Right atrium auricular region (tissue), 2 donors: ENCODE results near the gene PHIP. TPM values are rescaled to one million over a fixed set of nuclear protein-coding genes. Genes with fewer than 3 reads are reported as not detected.
A peak's percentile ranks its signal among the peaks of the same experiment; 100 is the strongest.
"Not testable (repeated sequence)": the region's sequence is repeated elsewhere in the genome, so short reads cannot be mapped to it uniquely, and the experiment has no call there.

Experiments used
- DNase-seq: peaks from one replicate; pipeline ENCODE4 v3.0.0-alpha.2; 2019; ENCODE audit warnings: low spot score
- H3K27ac ChIP-seq, 2 donors: fragments of 200-600 bp; sonication (generic); 1 replicate in 1 of 2; 2 replicates in 1 of 2; pipeline ENCODE4 v1.5.1; 2016 to 2019
- H3K27me3 ChIP-seq, 2 donors: fragments of 200-600 bp; sonication (generic); one replicate each; pipeline versions ENCODE4 v1.5.1 to v1.6.0; 2017 to 2019
- H3K36me3 ChIP-seq: fragments of 200-600 bp; sonication (generic); one replicate; pipeline ENCODE4 v1.5.1; 2016
- H3K4me1 ChIP-seq, 2 donors: fragments of 200-600 bp; sonication (generic); one replicate each; pipeline versions ENCODE4 v1.5.1 to v1.6.0; 2017 to 2019
- H3K4me3 ChIP-seq, 2 donors: fragments of 200-600 bp; sonication (generic); 1 replicate in 1 of 2; 2 replicates in 1 of 2; pipeline ENCODE4 v1.5.1; 2017 to 2019; ENCODE audit warnings: mild to moderate bottlenecking in 1 of 2, moderate library complexity in 1 of 2
- H3K9me3 ChIP-seq, 2 donors: fragments of 200-600 bp; sonication (generic); one replicate each; pipeline ENCODE4 v1.5.1; 2019
- CTCF ChIP-seq, 2 donors: fragments of 200-600 bp; sonication (generic); IDR thresholded peaks; one replicate each; pipeline ENCODE4 v1.5.1; 2019; ENCODE audit warnings: antibody characterized with exemption in 2 of 2
- total RNA-seq, 2 donors: library from RNA; depleted of rRNA; stranded (reverse); fragments of >200 nt; gene quantifications; one replicate each; pipeline ENCODE4 v1.1.0, GENCODE V29; 2016

The PHIP gene
- total RNA-seq, 2 donors from 2014 or later, result 15.2 to 15.3 TPM

GRCh38 chr6:78910591-78911171 is 167.4 kb downstream of the PHIP start:
- Histone ChIP-seq H3K27me3 (no peaks in the 10 kb centered on the region), H3K27ac (no peak overlapping the region), H3K4me3 (peak overlapping the region; percentile 39 to 60), H3K36me3 (no peaks in the 10 kb centered on the region), H3K4me1 (peaks cover 0 to 13% of the 10 kb centered on the region in 2 donors), H3K9me3 (no peaks in the 10 kb centered on the region)
- DNase-seq, result no peak
- TF ChIP-seq CTCF (IDR thresholded peaks at IDR 0.05), result no peak

- TF ChIP-seq CTCF (IDR thresholded peaks at IDR 0.05), result no peak
- Histone ChIP-seq H3K4me1 (peaks cover 0 to 13% of the 10 kb centered on the region in 2 donors), H3K27me3 (no peaks in the 10 kb centered on the region), H3K9me3 (no peaks in the 10 kb centered on the region), H3K27ac (no peak overlapping the region), H3K4me3 (peak overlapping the region; percentile 39 to 60), H3K36me3 (no peaks in the 10 kb centered on the region)
- DNase-seq, result no peak
Observed at GRCh38 chr6:78910010-78910409, 168.0 kb downstream of the PHIP start.

- peaks cover 0 to 13% of the 10 kb centered on the region in 2 donors for H3K4me1 ChIP-seq
- no peaks in the 10 kb centered on the region for H3K27me3 ChIP-seq
- no peak overlapping the region for H3K4me3 ChIP-seq
- no peaks in the 10 kb centered on the region for H3K36me3 ChIP-seq
- H3K27ac ChIP-seq, result no peak overlapping the region
- TF ChIP-seq CTCF (IDR thresholded peaks at IDR 0.05), result no peak
- no peak for DNase-seq
- no peaks in the 10 kb centered on the region for H3K9me3 ChIP-seq
Observed at GRCh38 chr6:78909391-78909790, 168.7 kb downstream of the PHIP start.

- Histone ChIP-seq H3K27ac (no peak overlapping the region), H3K36me3 (no peaks in the 10 kb centered on the region), H3K4me3 (no peak overlapping the region), H3K4me1 (peaks cover 0 to 13% of the 10 kb centered on the region in 2 donors), H3K27me3 (no peaks in the 10 kb centered on the region), H3K9me3 (no peaks in the 10 kb centered on the region)
- no peak for TF ChIP-seq CTCF (IDR thresholded peaks at IDR 0.05)
- no peak for DNase-seq
Observed at GRCh38 chr6:78908621-78909020, 169.4 kb downstream of the PHIP start.

GRCh38 chr6:78896227-78896626 is 181.8 kb downstream of the PHIP start:
- Histone ChIP-seq H3K4me3 (no peak overlapping the region), H3K4me1 (no peaks in the 10 kb centered on the region), H3K9me3 (no peaks in the 10 kb centered on the region), H3K36me3 (no peaks in the 10 kb centered on the region), H3K27me3 (no peaks in the 10 kb centered on the region), H3K27ac (no peak overlapping the region)
- DNase-seq, result no peak
- no peak for TF ChIP-seq CTCF (IDR thresholded peaks at IDR 0.05)

GRCh38 chr6:78889901-78890300 is 188.2 kb downstream of the PHIP start:
- not testable (repeated sequence) for H3K9me3 ChIP-seq, DNase-seq, H3K4me1 ChIP-seq, H3K27me3 ChIP-seq, H3K36me3 ChIP-seq, H3K4me3 ChIP-seq, H3K27ac ChIP-seq

Other genes starting within 250 kb of the PHIP start
- 1 to 10 TPM; 2.7 to 7.4 TPM for gene IRAK1BP1, start 210.7 kb downstream of the PHIP start, total RNA-seq
- 100 to 1,000 TPM in 1 of 2 donors, 10 to 100 TPM in 1; 77.0 to 152 TPM for gene HMGN3, start 156.4 kb upstream of the PHIP start, total RNA-seq